Nephron (organoid): Measurements from ENCODE around the gene ENTHD1.

Experiments
- H3K27ac Mint-ChIP-seq, 3 experiments: 2 replicates each; pipeline ENCODE4 v1.8.0; 2020; ENCODE audit warnings: mixed read lengths in 3 of 3, mild to moderate bottlenecking in 2 of 3, moderate library complexity in 1 of 3
- H3K27me3 Mint-ChIP-seq: 2 replicates; pipeline ENCODE4 v1.8.0; 2021; ENCODE audit warnings: low read depth, mild to moderate bottlenecking, moderate library complexity, mixed read lengths
- H3K36me3 Mint-ChIP-seq: 2 replicates; pipeline ENCODE4 v1.8.0; 2020; ENCODE audit warnings: low read depth, mixed read lengths
- H3K4me1 Mint-ChIP-seq: 2 replicates; pipeline ENCODE4 v1.8.0; 2020; ENCODE audit warnings: mixed read lengths
- H3K4me3 Mint-ChIP-seq, 3 experiments: 2 replicates each; pipeline ENCODE4 v1.8.0; 2020; ENCODE audit warnings: mild to moderate bottlenecking in 3 of 3, mixed read lengths in 3 of 3, moderate library complexity in 2 of 3
- H3K9me3 Mint-ChIP-seq: 2 replicates; pipeline ENCODE4 v1.8.0; 2020; ENCODE audit warnings: mixed read lengths
- CTCF ChIP-seq, 3 experiments: fragments of 200-600 bp; sonication (generic); IDR thresholded peaks; one replicate each; pipeline ENCODE4 v1.5.0; 2021; ENCODE audit warnings: antibody characterized with exemption in 3 of 3; ENCODE audit not compliant: unreplicated experiment in 3 of 3

Gene ENTHD1

GRCh38 chr22:39893526-39893925 lies at the start of gene ENTHD1:
TSS of gene ENTHD1 (minus strand) at chr22:39893760. CDS start at chr22:39887748, 6,012 bp downstream.
- Mint-ChIP-seq H3K27me3 (peaks cover 5% of the 10 kb centered on the region), H3K4me3 (no peak within 1 kb of the TSS), H3K4me1 (no peaks in the 10 kb centered on the region), H3K36me3 (no peaks in the 10 kb centered on the region), H3K27ac (no peak within 1 kb of the TSS), H3K9me3 (no peaks in the 10 kb centered on the region)
- no peak for TF ChIP-seq CTCF (IDR thresholded peaks at IDR 0.05; ENCODE audit: unreplicated experiment in 3 of 3)

- Mint-ChIP-seq H3K36me3 (no peaks in the 10 kb centered on the region), H3K9me3 (no peaks in the 10 kb centered on the region), H3K27ac (no peak overlapping the region), H3K4me3 (no peak overlapping the region), H3K27me3 (peaks cover 14% of the 10 kb centered on the region), H3K4me1 (peaks cover 26% of the 10 kb centered on the region)
- no peak for TF ChIP-seq CTCF (IDR thresholded peaks at IDR 0.05; ENCODE audit: unreplicated experiment in 3 of 3)
These were observed 49.8 kb upstream of the ENTHD1 start for GRCh38 chr22:39943337-39943736.

GRCh38 chr22:39942439-39943230 lies 49.1 kb upstream of the ENTHD1 start:
- Mint-ChIP-seq H3K36me3 (no peaks in the 10 kb centered on the region), H3K27ac (no peak overlapping the region), H3K4me3 (no peak overlapping the region), H3K4me1 (peaks cover 25% of the 10 kb centered on the region), H3K9me3 (no peaks in the 10 kb centered on the region), H3K27me3 (peaks cover 14% of the 10 kb centered on the region)
- TF ChIP-seq CTCF (IDR thresholded peaks at IDR 0.05; ENCODE audit: unreplicated experiment in 3 of 3) = no peak

- no peak for TF ChIP-seq CTCF (IDR thresholded peaks at IDR 0.05; ENCODE audit: unreplicated experiment in 3 of 3)
- H3K36me3 Mint-ChIP-seq = no peaks in the 10 kb centered on the region
- no peak overlapping the region for H3K4me3 Mint-ChIP-seq
- peaks cover 12% of the 10 kb centered on the region for H3K27me3 Mint-ChIP-seq
- H3K9me3 Mint-ChIP-seq = no peaks in the 10 kb centered on the region
- H3K27ac Mint-ChIP-seq = no peak overlapping the region
- H3K4me1 Mint-ChIP-seq = peaks cover 16% of the 10 kb centered on the region
These were observed 48.0 kb upstream of the ENTHD1 start for GRCh38 chr22:39941601-39942000.

- Mint-ChIP-seq H3K36me3 (no peaks in the 10 kb centered on the region), H3K27ac (no peak overlapping the region), H3K9me3 (no peaks in the 10 kb centered on the region), H3K27me3 (peaks cover 16% of the 10 kb centered on the region), H3K4me1 (peaks cover 14% of the 10 kb centered on the region), H3K4me3 (no peak overlapping the region)
- no peak for TF ChIP-seq CTCF (IDR thresholded peaks at IDR 0.05; ENCODE audit: unreplicated experiment in 3 of 3)
These were observed 47.3 kb upstream of the ENTHD1 start for GRCh38 chr22:39940757-39941305.

- Mint-ChIP-seq H3K9me3 (no peaks in the 10 kb centered on the region), H3K4me1 (peaks cover 9% of the 10 kb centered on the region), H3K4me3 (no peak overlapping the region), H3K27ac (no peak overlapping the region), H3K36me3 (no peaks in the 10 kb centered on the region), H3K27me3 (peaks cover 20% of the 10 kb centered on the region)
- TF ChIP-seq CTCF (IDR thresholded peaks at IDR 0.05; ENCODE audit: unreplicated experiment in 3 of 3) = no peak
These were observed 46.3 kb upstream of the ENTHD1 start for GRCh38 chr22:39939830-39940229.
